ENCODE results near the gene CSNK2A2. TPM values are rescaled to one million over a fixed set of nuclear protein-coding genes. Genes with fewer than 3 reads are reported as not detected.

Gene CSNK2A2
- 100 to 1,000 TPM in 3 of 12 donors, 10 to 100 TPM in 9; 61.2 to 209 (median 90.9) TPM for polyA plus RNA-seq (ENCODE audit: insufficient read length in 12 of 12)
- long read RNA-seq, donor 1, transcript CSNK2A2-201 (12 exons, 1,701 nt), result major isoform, 5 of 8 reads
- long read RNA-seq, donor 1, partial matches to known transcripts, result 0 of 8 reads
- long read RNA-seq, donor 1, other reads (novel, unspliced or antisense), result 0 of 8 reads
- long read RNA-seq, donor 2, transcript CSNK2A2-204 (5 exons, 547 nt), result minor isoform, 8 of 25 reads
- long read RNA-seq, donor 2, transcript CSNK2A2-201 (12 exons, 1,701 nt), result major isoform, 11 of 25 reads
- long read RNA-seq, donor 2, partial matches to known transcripts, result 6 of 25 reads
- long read RNA-seq, donor 2, other reads (novel, unspliced or antisense), result 0 of 25 reads
- long read RNA-seq, donor 3, transcript CSNK2A2-201 (12 exons, 1,701 nt), result major isoform, 8 of 9 reads
- long read RNA-seq, donor 3, partial matches to known transcripts, result 0 of 9 reads
- long read RNA-seq, donor 3, other reads (novel, unspliced or antisense), result 0 of 9 reads
- long read RNA-seq, donor 4, transcript CSNK2A2-201 (12 exons, 1,701 nt), result major isoform, 5 of 14 reads
- long read RNA-seq, donor 4, partial matches to known transcripts, result 6 of 14 reads
- long read RNA-seq, donor 4, other reads (novel, unspliced or antisense), result 0 of 14 reads
- long read RNA-seq, donor 5, partial matches to known transcripts, result 0 of 5 reads
- long read RNA-seq, donor 5, other reads (novel, unspliced or antisense), result 0 of 5 reads
- long read RNA-seq, donor 6, transcript CSNK2A2-201 (12 exons, 1,701 nt), result major isoform, 6 of 6 reads
- long read RNA-seq, donor 6, partial matches to known transcripts, result 0 of 6 reads
- long read RNA-seq, donor 6, other reads (novel, unspliced or antisense), result 0 of 6 reads
- long read RNA-seq, donor 7, full-length matches to known transcripts, result 4 of 4 reads
- long read RNA-seq, donor 7, partial matches to known transcripts, result 0 of 4 reads
- long read RNA-seq, donor 7, other reads (novel, unspliced or antisense), result 0 of 4 reads
- long read RNA-seq, donor 8, full-length matches to known transcripts, result 5 of 10 reads
- long read RNA-seq, donor 8, partial matches to known transcripts, result 5 of 10 reads
- long read RNA-seq, donor 8, other reads (novel, unspliced or antisense), result 0 of 10 reads
- long read RNA-seq, donor 9, partial matches to known transcripts, result 5 of 10 reads
- long read RNA-seq, donor 9, other reads (novel, unspliced or antisense), result 0 of 10 reads
- long read RNA-seq, donor 10, transcript CSNK2A2-201 (12 exons, 1,701 nt), result major isoform, 9 of 15 reads
- long read RNA-seq, donor 10, partial matches to known transcripts, result 5 of 15 reads
- long read RNA-seq, donor 10, other reads (novel, unspliced or antisense), result 0 of 15 reads
- long read RNA-seq, donor 11, partial matches to known transcripts, result 6 of 15 reads
- long read RNA-seq, donor 11, other reads (novel, unspliced or antisense), result 0 of 15 reads

- DNase-seq, result peak; percentile 50
These were observed at the start of gene CSNK2A2 for GRCh38 chr16:58198022-58198683. TSS of gene CSNK2A2 (minus strand) at chr16:58198106. CDS start at chr16:58197736, 370 bp downstream.

DNA sequence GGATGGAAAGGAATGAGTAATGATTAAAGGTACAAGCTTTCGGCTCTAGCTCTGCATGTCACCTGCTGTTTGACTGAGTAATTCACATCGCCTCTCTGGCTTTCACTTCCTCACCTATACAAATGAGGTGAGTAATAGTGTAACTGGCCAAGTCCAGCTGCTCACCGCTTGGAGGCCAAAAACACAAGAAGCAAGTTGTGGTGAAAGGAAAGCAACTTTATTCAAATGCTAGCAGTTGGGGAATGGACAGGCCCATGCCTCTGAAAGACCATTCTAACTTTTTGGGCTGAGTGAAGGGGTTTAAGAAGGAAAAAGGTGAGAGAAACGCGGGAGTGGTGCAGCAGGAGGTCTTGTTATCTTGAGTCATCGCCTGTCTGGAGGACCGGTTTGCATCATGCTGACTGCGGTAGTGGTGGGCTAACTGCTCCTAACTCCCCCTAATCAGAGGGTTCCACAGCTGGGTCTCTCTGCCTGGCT is 45.7 kb upstream of the CSNK2A2 start:
- no peak for DNase-seq

- DNase-seq, result no peak
These were observed 38.9 kb upstream of the CSNK2A2 start for GRCh38 chr16:58236831-58237230.

GRCh38 chr16:58236231-58236690 is 38.4 kb upstream of the CSNK2A2 start:
- peak; percentile 39 for DNase-seq

- DNase-seq, result no peak
These were observed 37.8 kb upstream of the CSNK2A2 start for GRCh38 chr16:58235663-58236062.

- no peak for DNase-seq
These were observed 37.1 kb upstream of the CSNK2A2 start for GRCh38 chr16:58234831-58235595.

- DNase-seq, result no peak
These were observed 32.4 kb upstream of the CSNK2A2 start for GRCh38 chr16:58230259-58230658.

DNA sequence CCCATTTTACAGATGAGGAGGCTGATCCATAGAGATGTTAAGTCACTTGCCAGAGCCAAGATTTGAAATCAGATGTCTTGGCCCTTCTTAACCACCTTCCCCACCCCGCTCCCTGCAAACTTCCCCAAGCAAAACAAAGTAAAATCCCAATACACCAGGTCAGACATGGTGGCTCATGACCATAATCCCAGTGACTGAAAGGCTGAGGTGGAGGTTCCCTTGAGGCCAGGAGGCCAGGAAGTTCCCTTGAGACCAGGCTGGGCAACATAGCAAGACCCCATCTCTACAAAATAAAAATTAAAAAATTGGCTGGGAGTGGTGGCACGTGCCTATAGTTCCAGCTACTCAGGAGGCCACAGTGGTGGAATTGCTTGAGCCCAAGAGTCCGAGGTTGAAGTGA is 28.9 kb upstream of the CSNK2A2 start:
- no peak for DNase-seq

GRCh38 chr16:58225965-58226602 is 28.2 kb upstream of the CSNK2A2 start:
- DNase-seq, result no peak

GRCh38 chr16:58222532-58223316 is 24.8 kb upstream of the CSNK2A2 start:
- DNase-seq, result no peak

DNA sequence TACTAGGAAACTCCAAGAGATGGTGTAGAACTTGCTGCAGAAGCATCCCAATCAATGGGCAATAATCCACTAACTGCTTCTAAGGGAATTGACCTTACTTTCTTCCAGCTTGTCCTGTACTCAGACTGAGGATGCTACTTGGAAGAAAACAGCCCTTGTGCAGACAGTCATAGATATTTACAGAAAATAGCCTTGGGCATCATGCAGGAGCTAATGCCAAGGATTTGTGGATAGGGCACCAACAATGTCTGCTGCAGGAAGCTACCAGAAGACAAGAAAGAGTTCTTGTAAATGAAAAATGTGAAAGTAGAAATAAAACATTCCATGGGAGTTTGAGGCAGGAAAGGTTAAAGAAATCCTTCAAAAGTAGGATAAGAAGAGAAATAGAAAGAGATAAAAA is 21.5 kb upstream of the CSNK2A2 start:
- DNase-seq, result no peak

DNA sequence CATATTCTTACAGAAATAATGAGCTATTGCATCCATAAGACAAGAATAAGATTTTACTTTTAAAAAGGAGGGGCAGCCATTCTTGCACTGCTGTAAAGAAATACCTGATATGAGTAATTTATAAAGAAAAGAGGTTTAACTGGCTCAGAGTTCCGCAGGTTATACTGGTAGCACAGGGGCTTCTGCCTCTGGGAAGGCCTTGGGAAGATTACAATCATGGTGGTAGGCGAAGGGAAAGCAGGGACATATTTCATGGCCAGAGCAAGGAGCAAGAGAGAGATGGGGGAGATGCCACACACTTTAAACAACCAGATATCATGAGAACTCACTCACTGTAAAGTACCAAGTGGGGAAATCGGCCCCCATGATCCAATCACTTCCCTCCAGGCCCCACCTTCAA is 20.9 kb upstream of the CSNK2A2 start:
- DNase-seq, result no peak

GRCh38 chr16:58217311-58217925 is 19.5 kb upstream of the CSNK2A2 start:
- DNase-seq, result no peak

- DNase-seq, result no peak
These were observed 15.1 kb upstream of the CSNK2A2 start for GRCh38 chr16:58212824-58213655.

DNA sequence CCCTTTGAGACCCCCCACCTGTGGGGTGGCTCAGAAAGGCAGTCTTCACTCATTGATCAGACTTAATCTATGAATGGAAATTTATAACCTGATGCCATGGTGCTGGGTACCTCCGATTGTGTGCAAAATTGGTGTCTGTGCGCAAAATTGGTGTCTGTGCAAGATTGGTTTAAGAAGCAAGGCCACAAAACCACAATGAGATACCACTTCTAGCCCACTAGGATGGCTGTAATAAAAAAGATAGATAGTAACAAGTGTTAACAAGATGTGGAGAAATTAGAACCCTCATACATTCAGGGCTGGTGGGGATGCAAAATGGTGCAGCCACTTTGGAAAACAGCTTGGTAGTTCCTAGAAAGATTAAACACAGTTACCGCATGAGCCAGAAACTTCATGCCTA is 13.9 kb upstream of the CSNK2A2 start:
- DNase-seq, result no peak

- DNase-seq, result no peak
These were observed 13.3 kb upstream of the CSNK2A2 start for GRCh38 chr16:58211245-58211644.
